MG63 (cell line): ENCODE measurements around the gene FRYL. TPM values are rescaled to one million over a fixed set of nuclear protein-coding genes. Genes with fewer than 3 reads are reported as not detected.
A peak's percentile ranks its signal among the peaks of the same experiment; 100 is the strongest.
"Not testable (repeated sequence)": the region's sequence is repeated elsewhere in the genome, so short reads cannot be mapped to it uniquely, and the experiment has no call there.

Experiments
- DNase-seq: peaks from one replicate; pipeline ENCODE4 v3.0.0-alpha.2; 2020
- H3K27me3 ChIP-seq: fragments of 250-450 bp; sonication (Bioruptor Pico); 2 replicates; pipeline ENCODE4 v1.5.1; 2020; ENCODE audit warnings: mild to moderate bottlenecking, moderate library complexity
- H3K36me3 ChIP-seq: fragments of 250-450 bp; sonication (Bioruptor Pico); 2 replicates; pipeline ENCODE4 v1.5.1; 2020; ENCODE audit warnings: mild to moderate bottlenecking, moderate library complexity
- H3K4me3 ChIP-seq: fragments of 250-450 bp; sonication (Bioruptor Pico); 2 replicates; pipeline ENCODE4 v1.5.1; 2020; ENCODE audit warnings: mild to moderate bottlenecking, moderate library complexity
- H3K9me3 ChIP-seq: fragments of 250-450 bp; sonication (Bioruptor Pico); 2 replicates; pipeline ENCODE4 v1.5.1; 2020; ENCODE audit warnings: mild to moderate bottlenecking, moderate library complexity
- total RNA-seq: library from RNA; depleted of rRNA; stranded (reverse); fragments of >200 nt; shearing (Covaris generic); gene quantifications from 2 replicates; pipeline ENCODE4 v1.2.3, GENCODE V29; 2014; ENCODE audit warnings: low replicate concordance; rRNA removed

FRYL gene
- 9.7 and 15.9 TPM in 2 replicates for total RNA-seq

GRCh38 chr4:48779998-48780864, at the start of gene FRYL:
TSS of gene FRYL (minus strand) at chr4:48780279. CDS start at chr4:48634410, 145,869 bp downstream.
- DNase-seq: peak; percentile 98
- Histone ChIP-seq H3K27me3 (no peaks in the 10 kb centered on the region), H3K9me3 (no peaks in the 10 kb centered on the region), H3K36me3 (no peaks in the 10 kb centered on the region; the same call in 1 of the 2 replicates), H3K4me3 (peak within 1 kb of the TSS; percentile 91)

- Histone ChIP-seq H3K27me3 (no peaks in the 10 kb centered on the region), H3K4me3 (no peak overlapping the region), H3K36me3 (peaks cover 4% of the 10 kb centered on the region; the same call in 1 of the 2 replicates), H3K9me3 (no peaks in the 10 kb centered on the region)
- no peak for DNase-seq
These were observed 47.5 kb upstream of the FRYL start for GRCh38 chr4:48827622-48828021.

- H3K4me3 ChIP-seq, H3K27me3 ChIP-seq, H3K9me3 ChIP-seq, DNase-seq, H3K36me3 ChIP-seq: not testable (repeated sequence)
These were observed 41.4 kb upstream of the FRYL start for GRCh38 chr4:48821431-48821830.

- no peaks in the 10 kb centered on the region for H3K27me3 ChIP-seq
- no peaks in the 10 kb centered on the region for H3K36me3 ChIP-seq
- DNase-seq: no peak
- no peak overlapping the region for H3K4me3 ChIP-seq
- H3K9me3 ChIP-seq: no peaks in the 10 kb centered on the region
These were observed 36.9 kb upstream of the FRYL start for GRCh38 chr4:48816971-48817370.

GRCh38 chr4:48816297-48816696, 36.2 kb upstream of the FRYL start:
- not testable (repeated sequence) for H3K36me3 ChIP-seq, H3K4me3 ChIP-seq, H3K9me3 ChIP-seq

DNA sequence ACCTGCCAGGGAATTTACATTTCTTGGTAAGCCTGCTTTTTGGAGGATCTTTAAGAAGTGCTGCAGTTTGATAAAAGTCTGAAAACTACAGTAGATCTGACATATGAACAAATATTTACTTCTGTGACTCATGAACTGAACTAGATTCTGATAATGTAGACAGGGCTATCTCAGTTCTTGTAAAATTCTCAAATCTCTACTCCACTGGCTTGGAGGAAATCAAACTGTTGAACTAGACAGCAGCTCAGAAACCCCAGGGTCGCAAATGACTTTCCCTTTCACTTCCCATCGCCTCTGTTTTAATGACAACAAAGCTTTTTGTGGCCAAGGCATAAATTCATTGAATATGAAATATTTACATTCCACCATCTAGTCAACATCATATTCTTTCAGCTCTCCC, 35.4 kb upstream of the FRYL start:
- Histone ChIP-seq H3K36me3 (no peaks in the 10 kb centered on the region), H3K9me3 (no peaks in the 10 kb centered on the region), H3K4me3 (no peak overlapping the region), H3K27me3 (no peaks in the 10 kb centered on the region)
- no peak for DNase-seq

More at GRCh38 chr4:48816297-48816696, 36.2 kb upstream of the FRYL start:
- not testable (repeated sequence) for H3K27me3 ChIP-seq, DNase-seq

DNA sequence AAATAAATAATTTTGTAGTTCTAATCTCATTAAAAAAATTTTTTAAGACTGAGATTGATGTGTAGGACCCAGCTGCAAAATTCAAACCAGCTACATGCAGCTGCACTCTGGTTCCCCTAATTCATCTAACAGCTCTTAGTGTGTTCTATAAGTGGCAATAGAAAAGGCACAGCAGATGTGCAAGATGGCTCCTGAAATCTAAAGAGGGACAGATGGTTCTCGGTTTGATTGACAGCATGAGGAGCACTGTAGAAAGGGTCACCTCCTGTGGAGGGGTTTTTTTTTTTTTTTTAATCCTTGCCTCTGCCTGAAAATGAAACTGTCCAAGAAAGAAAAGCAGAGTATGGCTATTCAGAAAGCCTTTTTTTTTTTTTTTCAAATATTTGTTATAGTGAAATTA, 33.9 kb upstream of the FRYL start:
- no peaks in the 10 kb centered on the region for H3K27me3 ChIP-seq
- no peaks in the 10 kb centered on the region for H3K36me3 ChIP-seq
- H3K9me3 ChIP-seq: no peaks in the 10 kb centered on the region
- no peak for DNase-seq
- no peak overlapping the region for H3K4me3 ChIP-seq

DNA sequence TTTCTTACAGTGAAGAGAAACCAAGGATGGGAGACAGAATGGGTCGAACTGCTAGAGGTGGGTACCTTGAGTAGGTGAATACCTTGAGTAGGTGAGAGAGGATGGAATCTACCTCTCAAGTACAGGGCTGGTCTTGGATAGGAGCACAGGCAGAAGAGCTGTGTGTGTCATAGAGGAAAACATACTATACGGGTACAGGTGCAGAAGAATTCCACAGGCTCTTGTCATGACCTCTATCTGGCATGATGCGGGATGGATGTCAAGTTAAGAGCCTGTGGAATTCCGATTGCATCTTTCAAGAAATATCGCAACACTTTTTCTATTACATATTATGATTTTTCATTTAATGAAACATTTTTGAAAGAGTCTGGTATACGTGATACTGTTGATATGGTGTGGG, 32.8 kb upstream of the FRYL start:
- H3K27me3 ChIP-seq: no peaks in the 10 kb centered on the region
- H3K9me3 ChIP-seq: no peaks in the 10 kb centered on the region
- no peak for DNase-seq
- H3K36me3 ChIP-seq: no peaks in the 10 kb centered on the region
- no peak overlapping the region for H3K4me3 ChIP-seq

- H3K36me3 ChIP-seq: no peaks in the 10 kb centered on the region
- H3K9me3 ChIP-seq: no peaks in the 10 kb centered on the region
- DNase-seq: no peak
- H3K27me3 ChIP-seq: no peaks in the 10 kb centered on the region
- no peak overlapping the region for H3K4me3 ChIP-seq
These were observed 24.7 kb upstream of the FRYL start for GRCh38 chr4:48804584-48805301.

DNA sequence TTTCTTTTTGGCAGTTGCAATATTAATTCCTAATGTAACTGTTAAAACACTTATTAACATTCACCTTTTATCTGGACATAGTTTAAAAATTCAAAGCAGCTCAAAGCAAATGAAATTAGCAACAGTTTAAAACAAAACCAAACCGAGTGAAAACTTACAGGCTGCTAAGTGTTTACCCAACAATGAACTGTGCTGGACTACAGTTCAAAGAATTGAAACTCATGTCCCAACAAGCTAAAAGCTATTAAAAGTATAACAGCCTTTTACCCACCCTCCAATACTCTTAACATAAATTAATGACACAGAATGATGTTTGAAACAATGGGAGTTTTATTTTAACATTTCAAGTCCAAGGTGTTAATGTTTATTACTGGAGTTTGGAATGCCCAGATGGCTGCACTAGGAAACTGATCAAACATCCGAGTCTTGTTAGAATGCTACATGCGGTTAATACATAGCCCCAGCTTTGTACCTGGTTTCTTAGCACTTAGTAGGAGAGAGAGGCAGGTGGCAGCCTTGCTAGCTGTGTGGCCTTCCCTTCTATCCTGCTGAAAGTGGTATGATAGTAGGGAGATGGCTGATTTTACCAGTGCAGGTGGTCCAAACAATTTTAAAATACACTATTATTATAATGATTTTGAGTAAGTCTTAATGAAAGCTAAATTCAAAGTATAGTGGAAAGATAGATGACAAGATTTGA, 21.1 kb upstream of the FRYL start:
- H3K27me3 ChIP-seq: no peaks in the 10 kb centered on the region
- DNase-seq: no peak

DNA sequence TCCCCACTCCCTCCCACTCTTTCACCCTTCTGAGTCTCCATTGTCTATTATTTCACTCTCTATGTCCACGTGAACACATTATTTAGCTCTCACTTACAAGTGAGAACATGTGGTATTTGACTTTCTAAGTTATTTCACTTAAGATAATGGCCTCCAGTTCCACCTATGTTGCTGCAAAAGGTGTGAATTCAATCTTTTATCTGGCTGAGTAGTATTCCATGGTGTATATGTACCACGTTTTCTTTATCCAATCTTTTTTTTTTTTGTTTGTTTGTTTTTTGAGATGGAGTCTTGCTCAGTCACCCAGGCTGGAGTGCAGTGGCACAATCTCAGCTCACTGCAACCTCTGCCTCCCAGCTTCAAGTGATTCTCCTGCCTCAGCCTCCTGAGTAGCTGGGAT, 20.1 kb upstream of the FRYL start:
- H3K27me3 ChIP-seq, DNase-seq: not testable (repeated sequence)

More for the DNA sequence above, 21.1 kb upstream of the FRYL start:
- H3K4me3 ChIP-seq: no peak overlapping the region
- no peaks in the 10 kb centered on the region for H3K36me3 ChIP-seq
- no peaks in the 10 kb centered on the region for H3K9me3 ChIP-seq

GRCh38 chr4:48799157-48799556, 19.1 kb upstream of the FRYL start:
- Histone ChIP-seq H3K9me3 (no peaks in the 10 kb centered on the region), H3K36me3 (no peaks in the 10 kb centered on the region), H3K4me3 (no peak overlapping the region), H3K27me3 (no peaks in the 10 kb centered on the region)
- DNase-seq: no peak

More for the DNA sequence above, 20.1 kb upstream of the FRYL start:
- not testable (repeated sequence) for H3K4me3 ChIP-seq, H3K36me3 ChIP-seq, H3K9me3 ChIP-seq

- H3K27me3 ChIP-seq: no peaks in the 10 kb centered on the region
- no peak overlapping the region for H3K4me3 ChIP-seq
- H3K9me3 ChIP-seq: no peaks in the 10 kb centered on the region
- no peaks in the 10 kb centered on the region for H3K36me3 ChIP-seq
- no peak for DNase-seq
These were observed 18.0 kb upstream of the FRYL start for GRCh38 chr4:48798117-48798516.

GRCh38 chr4:48796927-48797679, 17.0 kb upstream of the FRYL start:
- H3K27me3 ChIP-seq: no peaks in the 10 kb centered on the region
- no peak for DNase-seq
- no peaks in the 10 kb centered on the region for H3K36me3 ChIP-seq
- no peak overlapping the region for H3K4me3 ChIP-seq
- H3K9me3 ChIP-seq: no peaks in the 10 kb centered on the region

DNA sequence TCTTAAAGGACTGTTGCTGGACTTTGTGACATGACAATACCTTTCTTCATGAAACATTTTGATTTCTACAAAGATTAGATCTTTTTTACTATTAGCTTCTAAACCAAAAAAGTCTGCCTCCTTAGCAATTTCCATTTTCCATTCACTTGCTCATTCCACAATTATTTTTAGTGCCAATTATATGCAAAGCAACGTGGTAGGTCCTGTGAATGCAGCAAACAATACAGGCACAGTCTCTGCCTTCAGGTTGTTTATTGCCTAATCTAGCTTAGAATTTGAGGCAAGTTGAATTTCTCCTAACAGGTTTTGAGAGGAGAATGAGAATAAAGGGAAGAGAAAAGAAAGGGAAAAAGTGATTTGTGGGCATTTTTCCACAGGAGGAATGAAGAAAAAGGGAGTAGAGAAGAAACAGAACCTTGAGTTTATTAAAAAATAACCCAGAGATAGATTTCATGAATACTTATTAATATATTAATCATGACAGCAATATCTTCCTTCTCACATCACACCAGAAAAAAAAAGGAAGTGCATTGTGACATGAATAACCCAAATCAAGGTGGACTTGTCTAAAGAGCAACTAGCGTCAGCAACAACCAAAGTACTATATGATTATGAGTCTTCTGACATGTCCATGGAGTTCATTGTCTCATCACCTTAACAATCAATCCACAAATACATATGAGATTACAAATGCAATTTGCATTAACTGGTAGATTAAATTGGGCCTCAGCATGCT, 16.3 kb upstream of the FRYL start:
- Histone ChIP-seq H3K27me3 (no peaks in the 10 kb centered on the region), H3K9me3 (no peaks in the 10 kb centered on the region), H3K36me3 (no peaks in the 10 kb centered on the region), H3K4me3 (no peak overlapping the region)
- no peak for DNase-seq

DNA sequence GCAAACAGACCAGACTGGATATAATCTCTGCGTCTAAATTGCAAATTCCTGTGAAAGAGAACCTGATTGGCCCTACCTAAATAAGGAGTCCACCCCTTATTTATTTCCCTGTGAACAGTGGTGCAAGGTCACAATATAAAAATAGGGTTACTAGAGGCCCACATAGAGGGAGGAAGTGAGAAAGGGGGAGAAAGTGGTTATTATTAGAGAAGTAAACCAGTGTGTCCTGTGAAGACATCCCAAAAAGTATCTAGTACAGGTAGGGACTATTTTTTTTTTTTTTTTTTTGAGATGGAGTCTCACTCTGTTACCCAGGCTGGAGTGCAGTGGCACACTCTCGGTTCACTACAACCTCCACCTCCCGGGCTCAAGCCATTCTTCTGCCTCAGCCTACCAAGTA, 15.0 kb upstream of the FRYL start:
- Histone ChIP-seq H3K9me3 (no peaks in the 10 kb centered on the region), H3K27me3 (no peaks in the 10 kb centered on the region), H3K4me3 (no peak overlapping the region), H3K36me3 (no peaks in the 10 kb centered on the region)
- no peak for DNase-seq
